GM12878 (cell line): ENCODE measurements around the gene MSL3B.

ENCODE experiments used
- ATAC-seq: fragments of 200-7000 bp; cut with Tn5 transposase; 3 replicates; pipeline ENCODE4 v1.9.1; 2020; ENCODE audit warnings: mild to moderate bottlenecking, moderate library complexity
- BruUV-seq: library from RNA; stranded (reverse); fragments of 400-500 nt; replicated peaks from 2 replicates; lab custom pipeline; 2021; lab: Mats Ljungman, UMichigan
- CTCF ChIA-PET: fragments of 300-600 bp; sonication (Branson Sonifier 250); formaldehyde crosslinking; extraction: SDS; loops from one replicate; lab custom pipeline; 2021; ENCODE audit warnings: inconsistent platforms; lab: Yijun Ruan, JAX
- POLR2A ChIA-PET: fragments of 350-600 bp; formaldehyde crosslinking; extraction: SDS; loops from one replicate; lab custom pipeline; 2021; ENCODE audit warnings: inconsistent platforms; lab: Charles Lee
- RAD21 ChIA-PET: fragments of 300-600 bp; sonication (Branson Sonifier 250); formaldehyde crosslinking; loops from one replicate; lab custom pipeline; 2023; ENCODE audit warnings: antibody characterized with exemption; ENCODE audit not compliant: unreplicated experiment; lab: Charles Lee
- SMC1A ChIA-PET: fragments of 300-600 bp; sonication (Branson Sonifier 250); formaldehyde crosslinking; loops from one replicate; lab custom pipeline; 2023; ENCODE audit not compliant: unreplicated experiment, uncharacterized antibody; lab: Charles Lee
- DNase-seq: peaks from one replicate; pipeline ENCODE4 v3.0.0-alpha.2; 2011; ENCODE audit warnings: low read depth, low spot score
- FAIRE-seq: peaks from 3 replicates; lab custom pipeline; 2011; peaks lifted over from hg19 to GRCh38; lab: Jason Lieb, UNC
- H2AFZ ChIP-seq: 2 replicates; pipeline ENCODE4 v1.6.0; 2011; ENCODE audit warnings: low read depth, low read length, control low read depth; ENCODE audit not compliant: control insufficient read depth
- H3K27ac ChIP-seq: 2 replicates; pipeline ENCODE4 v1.5.1; 2011; ENCODE audit warnings: control low read depth; ENCODE audit not compliant: control insufficient read depth, insufficient read depth
- H3K27me3 ChIP-seq, 2 experiments: replicated peaks in 1 of 2; 2 replicates each; pipeline versions ENCODE4 v1.6.0 to v1.6.1; 2011; ENCODE audit warnings: low read length in 1 of 2; ENCODE audit not compliant: control insufficient read depth in 2 of 2, insufficient read depth in 2 of 2
- H3K36me3 ChIP-seq, 2 experiments: 2 replicates each; pipeline ENCODE4 v1.5.1; 2011; ENCODE audit warnings: low read length in 1 of 2; ENCODE audit not compliant: control insufficient read depth in 2 of 2, insufficient read depth in 2 of 2
- H3K4me1 ChIP-seq: 2 replicates; pipeline ENCODE4 v1.6.1; 2011; ENCODE audit warnings: mild to moderate bottlenecking, low read length, moderate library complexity, mixed read lengths; ENCODE audit not compliant: control insufficient read depth, insufficient read depth
- H3K4me2 ChIP-seq: 2 replicates; pipeline ENCODE4 v1.6.0; 2011; ENCODE audit warnings: control low read depth; ENCODE audit not compliant: control insufficient read depth, insufficient read depth
- H3K4me3 ChIP-seq: fragments of 200-600 bp; sonication (generic); 2 replicates; pipeline ENCODE4 v1.5.1; 2016
- H3K79me2 ChIP-seq: 2 replicates; pipeline ENCODE4 v1.6.0; 2011; ENCODE audit warnings: low read length; ENCODE audit not compliant: control insufficient read depth, insufficient read depth
- H3K9ac ChIP-seq: 2 replicates; pipeline ENCODE4 v1.8.0; 2011; ENCODE audit warnings: low read length, control low read depth, mixed read lengths; ENCODE audit not compliant: control insufficient read depth, insufficient read depth
- H3K9me3 ChIP-seq: replicated peaks from 3 replicates; pipeline ENCODE4 v1.5.1; 2011; ENCODE audit warnings: mild to moderate bottlenecking, low read length; ENCODE audit not compliant: control insufficient read depth, insufficient read depth
- H4K20me1 ChIP-seq: 2 replicates; pipeline ENCODE4 v1.6.0; 2011; ENCODE audit not compliant: control insufficient read depth, insufficient read depth
- ATF7 ChIP-seq: fragments of 450-650 bp; IDR thresholded peaks from 2 replicates; pipeline ENCODE4 v1.6.1; 2016; ENCODE audit warnings: low read depth, mild to moderate bottlenecking
- CHD2 ChIP-seq: IDR thresholded peaks from 2 replicates; pipeline ENCODE4 v1.6.1; 2011; ENCODE audit warnings: low read depth, low read length, improper control_type of control experiment, borderline replicate concordance
- CREM ChIP-seq: IDR thresholded peaks from 2 replicates; pipeline ENCODE4 v1.6.1; 2014; ENCODE audit warnings: antibody characterized with exemption, low read depth
- POLR2A ChIP-seq: IDR thresholded peaks from 2 replicates; pipeline ENCODE4 v1.6.1; 2011; ENCODE audit warnings: low read depth, mild to moderate bottlenecking, low read length
- ZNF687 ChIP-seq: fragments of 450-650 bp; IDR thresholded peaks from 2 replicates; pipeline ENCODE4 v1.6.1; 2017; ENCODE audit warnings: mild to moderate bottlenecking, moderate library complexity
- WGBS: methylation state at CpG from one replicate; pipeline ENCODE4 v1.1.6; 2016; ENCODE audit warnings: low lambda C conversion rate; ENCODE audit not compliant: insufficient replicate concordance, insufficient coverage; ENCODE audit errors: missing lambda C conversion rate; 5-methylcytosine and 5-hydroxymethylcytosine counted together
- in situ Hi-C: fragments of 300-500 bp; cut with MboI; formaldehyde crosslinking; loops from 9 replicates; pipeline ENCODE4 v1.14.3; 2018; ENCODE audit warnings: mixed read lengths
- intact Hi-C: fragments of 100-400 bp; cut with micrococcal nuclease; formaldehyde crosslinking; loops from one replicate; pipeline ENCODE4 v1.14.2; 2022; ENCODE audit not compliant: unreplicated experiment

The MSL3B gene

DNA sequence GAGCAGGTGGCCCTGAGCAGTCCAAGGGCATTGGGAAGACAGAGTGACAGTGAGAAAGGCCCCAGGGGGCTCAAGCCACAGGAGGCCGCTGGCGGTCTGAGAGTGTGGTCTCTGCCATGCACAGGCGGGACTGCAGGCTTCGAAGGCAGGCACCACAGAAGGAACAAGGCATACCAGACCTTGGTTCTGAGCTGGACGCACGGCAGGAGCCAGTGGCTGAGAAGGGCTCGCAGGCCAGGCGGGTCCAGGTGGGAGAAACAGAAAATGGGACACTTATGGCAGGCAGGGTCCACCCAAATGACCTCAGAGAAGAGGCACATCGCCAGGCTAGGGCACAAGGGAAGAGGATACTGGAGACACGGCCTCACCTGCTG, 28.8 kb downstream of the MSL3B start:
- ChIA-PET POLR2A (no interaction called here), SMC1A (interaction anchor here (1.6 kb wide), 1 partner anchor 12 kb away, joined by 3 read pairs; no protein-coding TSS in a partner anchor)
- Histone ChIP-seq H3K27me3 (no peaks in the 10 kb centered on the region), H3K9ac (no peak overlapping the region)
- FAIRE-seq: no peak
- intact Hi-C loops: no loop called here
- no peak for DNase-seq
- peak; percentile 56 for TF ChIP-seq POLR2A
- TF ChIP-seq CREM: no peak
- TF ChIP-seq, all 136 proteins: peak for 1
- H3K4me3 ChIP-seq: no peak overlapping the region
- 91% methylated on average over 10 of the region's 10 CpGs for WGBS
- peaks cover 32% of the 10 kb centered on the region for H3K79me2 ChIP-seq
- H3K9me3 ChIP-seq: no peaks in the 10 kb centered on the region
- no peak overlapping the region for H3K27ac ChIP-seq
- ChIA-PET CTCF (interaction anchor here (1.2 kb wide), 1 partner anchor 21 kb away, joined by 3 read pairs; no protein-coding TSS in a partner anchor), RAD21 (interaction anchor here (0.5 kb wide), 1 partner anchor 89 kb away, joined by 3 read pairs; no protein-coding TSS in a partner anchor)
- H4K20me1 ChIP-seq: no peaks in the 10 kb centered on the region
- ATAC-seq: peak; percentile 14; the same call in 2 of the 3 replicates
- H3K4me1 ChIP-seq: peaks cover 13% of the 10 kb centered on the region
- peaks cover 41 to 75% of the 10 kb centered on the region in 2 experiments for H3K36me3 ChIP-seq
- in situ Hi-C loops: no loop called here
- peak overlapping the region; percentile 54 for H3K4me2 ChIP-seq
- BruUV-seq: no TSS peak
- no peak overlapping the region for H2AFZ ChIP-seq

DNA sequence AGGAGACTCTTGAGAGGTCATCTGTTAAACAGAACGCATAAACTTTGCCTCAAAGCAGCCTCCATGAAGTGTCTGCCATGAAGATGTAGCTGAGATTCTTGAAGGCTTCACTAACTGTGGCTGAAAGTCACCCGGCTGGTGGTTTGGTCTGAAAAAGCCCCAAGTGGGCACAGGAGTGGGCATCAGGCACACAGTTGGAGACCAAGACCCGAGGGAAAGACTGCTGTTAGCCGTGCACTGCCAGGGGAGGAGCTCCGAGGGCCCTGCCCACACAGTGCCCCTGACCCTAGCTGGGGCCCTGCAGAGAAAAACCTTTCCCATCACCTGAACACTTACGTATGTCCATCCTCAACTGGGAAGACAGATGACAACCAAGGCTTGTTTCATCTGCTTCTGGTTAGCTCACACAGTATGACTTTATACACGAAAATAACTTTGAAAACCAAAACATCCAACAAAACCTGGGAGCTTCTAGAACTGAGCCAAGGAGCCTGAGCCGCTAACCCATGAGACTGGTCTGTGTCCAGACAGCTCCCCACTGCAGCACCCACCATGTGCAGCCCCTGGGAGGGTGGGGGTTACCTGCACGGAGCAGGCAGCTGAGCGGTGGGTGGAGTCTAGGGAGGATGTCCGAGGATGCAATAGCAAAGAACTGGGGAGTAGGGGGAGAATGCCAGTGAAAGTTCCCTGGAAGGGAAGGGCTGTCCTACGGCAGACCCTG, 29.3 kb downstream of the MSL3B start:
- Histone ChIP-seq H3K4me1 (peaks cover 13% of the 10 kb centered on the region), H3K27me3 (no peaks in the 10 kb centered on the region), H3K36me3 (peaks cover 39 to 72% of the 10 kb centered on the region in 2 experiments), H3K79me2 (peaks cover 32% of the 10 kb centered on the region), H3K4me3 (peak overlapping the region; percentile 39; the same call in 1 of the 2 replicates), H3K9ac (no peak overlapping the region), H4K20me1 (no peaks in the 10 kb centered on the region), H2AFZ (0 out of 2 replicates have a peak overlapping the region, but pooled peaks have one; percentile 23), H3K9me3 (no peaks in the 10 kb centered on the region), H3K4me2 (peak overlapping the region; percentile 54; the same call in 1 of the 2 replicates), H3K27ac (no peak overlapping the region)
- DNase-seq (no peak), ATAC-seq (peak; percentile 65), FAIRE-seq (peak; percentile 65)
- no peak for TF ChIP-seq ZNF687
- TF ChIP-seq CHD2: no peak
- TF ChIP-seq ATF7: no peak
- BruUV-seq: no TSS peak
- intact Hi-C loops (no loop called here), in situ Hi-C loops (no loop called here)
- 62% methylated on average over 12 of the region's 12 CpGs for WGBS
- ChIA-PET SMC1A (interaction anchor here (1.0 to 1.6 kb wide), 2 partner anchors 11 kb away, joined by 3 read pairs; no protein-coding TSS in a partner anchor), CTCF (interaction anchor here (1.2 kb wide), 1 partner anchor 21 kb away, joined by 3 read pairs; no protein-coding TSS in a partner anchor), RAD21 (no interaction called here), POLR2A (interaction anchor here (0.5 kb wide), 1 partner anchor 612 kb away, joined by 3 read pairs; no protein-coding TSS in a partner anchor)
